A549 (cell line): ENCODE data around the gene ZBTB16. TPM values are rescaled to one million over a fixed set of nuclear protein-coding genes. Genes with fewer than 3 reads are reported as not detected.

Experiments used
- ATAC-seq, 2 experiments: fragments of 200-7000 bp in 1 of 2; fragments of >200 bp in 1 of 2; cut with Nextera tagmentation in 1 of 2; cut with Tn5 transposase in 1 of 2; 3 replicates each; pipeline versions ENCODE4 v1.8.0 to v1.9.1; 2018 to 2020; ENCODE audit warnings: mild to moderate bottlenecking in 1 of 2, moderate library complexity in 1 of 2
- CTCF ChIA-PET: fragments of 300-600 bp; sonication (Branson Sonifier 250); formaldehyde crosslinking; extraction: SDS; loops from one replicate; lab custom pipeline; 2021; ENCODE audit warnings: antibody characterized with exemption, inconsistent platforms; lab: Yijun Ruan, JAX
- POLR2A ChIA-PET: fragments of 350-600 bp; formaldehyde crosslinking; extraction: SDS; loops from one replicate; lab custom pipeline; 2021; ENCODE audit warnings: antibody characterized with exemption, inconsistent platforms; lab: Yijun Ruan, JAX
- DNase-seq, 2 experiments: peaks; one replicate each; pipeline versions ENCODE4 v3.0.0 to v3.0.0-alpha.2; 2011 to 2016; ENCODE audit warnings: low read depth in 1 of 2, low spot score in 1 of 2
- FAIRE-seq: peaks from 2 replicates; lab custom pipeline; 2011; peaks lifted over from hg19 to GRCh38; lab: Jason Lieb, UNC
- H3K27ac ChIP-seq, 2 experiments: fragments of >200 bp; sonication (Bioruptor Twin); formaldehyde crosslinking; 3 replicates each; pipeline ENCODE4 v1.5.1; 2016 to 2017
- H3K4me1 ChIP-seq: fragments of >200 bp; sonication (Bioruptor Twin); formaldehyde crosslinking; 3 replicates; pipeline ENCODE4 v1.6.1; 2016
- H3K4me2 ChIP-seq: fragments of >200 bp; sonication (Bioruptor Twin); formaldehyde crosslinking; 3 replicates; pipeline ENCODE4 v1.6.1; 2016
- H3K4me3 ChIP-seq: fragments of >200 bp; sonication (Bioruptor Twin); formaldehyde crosslinking; 3 replicates; pipeline ENCODE4 v1.5.1; 2016
- H3K9me3 ChIP-seq: fragments of >200 bp; sonication (Bioruptor Twin); formaldehyde crosslinking; 3 replicates; pipeline ENCODE4 v1.6.1; 2016
- ATOH8 ChIP-seq: fragments of 250-450 bp; sonication (Bioruptor Pico); IDR thresholded peaks from 2 replicates; pipeline ENCODE4 v1.5.0; 2020; ENCODE audit warnings: low read depth, mild to moderate bottlenecking, moderate library complexity
- CEBPB ChIP-seq, 2 experiments: fragments of >200 bp in 1 of 2; sonication (Bioruptor Twin) in 1 of 2; formaldehyde crosslinking in 1 of 2; IDR thresholded peaks; 2 replicates each; pipeline ENCODE4 v1.6.1; 2012 to 2016
- ESRRA ChIP-seq: fragments of 150-350 bp; IDR thresholded peaks from 2 replicates; pipeline ENCODE4 v1.6.1; 2014; ENCODE audit warnings: mild to moderate bottlenecking, low read length, borderline replicate concordance
- FOSB ChIP-seq: fragments of 250-450 bp; sonication (Bioruptor Pico); IDR thresholded peaks from 2 replicates; pipeline ENCODE4 v1.5.0; 2020; ENCODE audit warnings: mild to moderate bottlenecking, moderate library complexity
- HOXB13 ChIP-seq: fragments of 250-450 bp; sonication (Bioruptor Pico); IDR thresholded peaks from 2 replicates; pipeline ENCODE4 v1.5.0; 2020; ENCODE audit warnings: low read depth, mild to moderate bottlenecking, moderate library complexity
- KDM1A ChIP-seq: fragments of 200-600 bp; sonication (generic); IDR thresholded peaks from 2 replicates; pipeline ENCODE4 v1.6.1; 2016; ENCODE audit warnings: low read depth, mild to moderate bottlenecking
- KDM5A ChIP-seq: fragments of 200-600 bp; sonication (generic); IDR thresholded peaks from 2 replicates; pipeline ENCODE4 v1.6.1; 2016; ENCODE audit warnings: antibody characterized with exemption, mild to moderate bottlenecking
- PBX3 ChIP-seq: IDR thresholded peaks from 2 replicates; pipeline ENCODE4 v1.6.1; 2012
- PHF8 ChIP-seq: fragments of 200-600 bp; sonication (generic); IDR thresholded peaks from 2 replicates; pipeline ENCODE4 v1.6.1; 2016; ENCODE audit warnings: low read depth, mild to moderate bottlenecking, antibody characterized with exemption, moderate library complexity, borderline replicate concordance
- POLR2A ChIP-seq: IDR thresholded peaks from 2 replicates; pipeline ENCODE4 v1.6.1; 2012; ENCODE audit warnings: mild to moderate bottlenecking, low read length
- RCOR1 ChIP-seq: fragments of 150-350 bp; IDR thresholded peaks from 2 replicates; pipeline ENCODE4 v1.6.1; 2014; ENCODE audit warnings: antibody characterized with exemption, low read length, low read depth
- RNF2 ChIP-seq: fragments of 200-600 bp; sonication (generic); IDR thresholded peaks from 2 replicates; pipeline ENCODE4 v1.6.1; 2016; ENCODE audit warnings: low read depth, mild to moderate bottlenecking, antibody characterized with exemption, moderate library complexity, borderline replicate concordance
- TFCP2L1 ChIP-seq: fragments of 250-450 bp; sonication (Bioruptor Pico); IDR thresholded peaks from 2 replicates; pipeline ENCODE4 v1.5.0; 2021; ENCODE audit warnings: mild to moderate bottlenecking
- WGBS: methylation state at CpG from one replicate; pipeline ENCODE4 v1.1.6; 2017; ENCODE audit errors: missing lambda C conversion rate; 5-methylcytosine and 5-hydroxymethylcytosine counted together
- polyA plus RNA-seq, 4 experiments: library from polyadenylated mRNA; depleted of rRNA in 3 of 4; stranded (reverse); fragments of >200 nt; fragmentation: RNase III in 1 of 4; extraction: RNeasy Plus Mini Kit Qiagen cat#74134 plus additional on column Dnase treatment in 1 of 4; gene quantifications; 2 replicates in 3 of 4; 3 replicates in 1 of 4; pipeline ENCODE4 v1.2.3, GENCODE V29; 2011 to 2017
- TF ChIP-seq, protein P1 (sequence below): IDR thresholded peaks from 2 replicates; pipeline ENCODE4 v1.6.1; 2012; ENCODE audit warnings: low read depth, borderline replicate concordance
- TF ChIP-seq, protein P2 (sequence below): fragments of >200 bp; sonication (Bioruptor Twin); formaldehyde crosslinking; IDR thresholded peaks from 3 replicates; pipeline ENCODE4 v1.6.1; 2016
- TF ChIP-seq, protein P3 (sequence below): fragments of 200-600 bp; sonication (generic); IDR thresholded peaks from 2 replicates; pipeline ENCODE4 v1.6.1; 2016; ENCODE audit warnings: antibody characterized with exemption, mild to moderate bottlenecking, moderate library complexity

ZBTB16 gene
- polyA plus RNA-seq, 2 of the 4 experiments (the other 2 are of a cell fraction), result not detected

DNA sequence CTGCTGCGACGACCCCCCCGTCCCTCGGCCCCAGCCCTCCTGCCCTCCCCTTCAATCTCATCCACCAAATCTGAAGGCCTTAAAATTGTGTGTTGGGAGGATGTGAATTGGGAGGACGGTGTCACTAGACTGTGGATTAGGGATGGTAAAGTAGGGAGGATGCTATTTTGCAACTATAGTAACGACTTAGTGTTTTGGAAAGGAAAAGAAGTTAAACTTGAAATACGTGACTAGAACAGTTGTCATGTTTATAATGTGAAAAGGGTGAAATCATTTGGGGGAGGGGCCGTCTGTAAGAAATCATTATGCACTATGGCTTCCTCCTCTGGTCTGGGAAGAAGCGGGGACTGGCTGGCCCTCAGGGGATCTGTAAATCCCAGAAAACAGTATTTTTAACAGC, 193.3 kb downstream of the ZBTB16 start (continued):
- no peak for TF ChIP-seq FOSB (CRISPR knock-in tag)
- TF ChIP-seq RNF2, result no peak
- TF ChIP-seq TFCP2L1, result no peak

DNA sequence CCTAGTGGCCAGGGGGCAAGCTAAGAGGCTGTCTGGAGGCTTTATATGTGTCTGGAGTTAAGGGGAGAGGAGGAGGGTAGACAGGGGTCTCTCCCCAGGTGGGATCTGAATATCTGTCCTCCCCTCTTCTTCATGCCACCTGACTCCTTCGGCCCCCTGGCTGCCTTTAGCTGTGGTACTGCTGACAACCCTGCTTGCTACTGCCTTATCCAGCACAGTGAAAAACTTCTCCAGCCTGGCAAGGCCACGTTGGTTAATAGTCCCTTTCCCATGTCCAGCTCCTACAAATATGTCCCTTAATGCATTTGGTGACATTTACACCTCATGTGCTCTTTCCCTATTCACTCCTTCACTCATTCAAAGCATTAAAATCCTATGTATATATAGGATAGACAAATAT, 194.3 kb downstream of the ZBTB16 start:
- no peak for TF ChIP-seq RCOR1
- TF ChIP-seq, protein P1, sequence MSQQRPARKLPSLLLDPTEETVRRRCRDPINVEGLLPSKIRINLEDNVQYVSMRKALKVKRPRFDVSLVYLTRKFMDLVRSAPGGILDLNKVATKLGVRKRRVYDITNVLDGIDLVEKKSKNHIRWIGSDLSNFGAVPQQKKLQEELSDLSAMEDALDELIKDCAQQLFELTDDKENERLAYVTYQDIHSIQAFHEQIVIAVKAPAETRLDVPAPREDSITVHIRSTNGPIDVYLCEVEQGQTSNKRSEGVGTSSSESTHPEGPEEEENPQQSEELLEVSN, result no peak
- TF ChIP-seq CEBPB (IDR thresholded peaks at IDR 0.05), result no peak
- no peak for TF ChIP-seq ESRRA
- no peak for TF ChIP-seq KDM1A
- TF ChIP-seq HOXB13, result no peak
- TF ChIP-seq, protein P2, sequence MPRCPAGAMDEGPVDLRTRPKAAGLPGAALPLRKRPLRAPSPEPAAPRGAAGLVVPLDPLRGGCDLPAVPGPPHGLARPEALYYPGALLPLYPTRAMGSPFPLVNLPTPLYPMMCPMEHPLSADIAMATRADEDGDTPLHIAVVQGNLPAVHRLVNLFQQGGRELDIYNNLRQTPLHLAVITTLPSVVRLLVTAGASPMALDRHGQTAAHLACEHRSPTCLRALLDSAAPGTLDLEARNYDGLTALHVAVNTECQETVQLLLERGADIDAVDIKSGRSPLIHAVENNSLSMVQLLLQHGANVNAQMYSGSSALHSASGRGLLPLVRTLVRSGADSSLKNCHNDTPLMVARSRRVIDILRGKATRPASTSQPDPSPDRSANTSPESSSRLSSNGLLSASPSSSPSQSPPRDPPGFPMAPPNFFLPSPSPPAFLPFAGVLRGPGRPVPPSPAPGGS, result no peak
- TF ChIP-seq POLR2A, result no peak
- TF ChIP-seq KDM5A, result no peak
- H3K4me2 ChIP-seq, result no peak overlapping the region
- CTCF ChIA-PET, result interaction anchor here (1.0 kb wide), 1 partner anchor 218 kb away, joined by 4 read pairs; no protein-coding TSS in a partner anchor
- POLR2A ChIA-PET, result no interaction called here
- 17% methylated on average over 2 of the region's 2 CpGs for WGBS
- no peaks in the 10 kb centered on the region for H3K9me3 ChIP-seq
- H3K4me3 ChIP-seq, result no peak overlapping the region
- H3K4me1 ChIP-seq, result no peaks in the 10 kb centered on the region
- DNase-seq (no peak), ATAC-seq (no peak), FAIRE-seq (no peak)
- H3K27ac ChIP-seq, result no peak overlapping the region

GRCh38 chr11:114254571-114255146, 195.1 kb downstream of the ZBTB16 start:
- ATAC-seq (no peak), DNase-seq (no peak), FAIRE-seq (no peak)
- no peaks in the 10 kb centered on the region for H3K9me3 ChIP-seq
- TF ChIP-seq, protein P2, result no peak
- no peak for TF ChIP-seq ATOH8 (CRISPR knock-in tag)
- TF ChIP-seq, protein P3, sequence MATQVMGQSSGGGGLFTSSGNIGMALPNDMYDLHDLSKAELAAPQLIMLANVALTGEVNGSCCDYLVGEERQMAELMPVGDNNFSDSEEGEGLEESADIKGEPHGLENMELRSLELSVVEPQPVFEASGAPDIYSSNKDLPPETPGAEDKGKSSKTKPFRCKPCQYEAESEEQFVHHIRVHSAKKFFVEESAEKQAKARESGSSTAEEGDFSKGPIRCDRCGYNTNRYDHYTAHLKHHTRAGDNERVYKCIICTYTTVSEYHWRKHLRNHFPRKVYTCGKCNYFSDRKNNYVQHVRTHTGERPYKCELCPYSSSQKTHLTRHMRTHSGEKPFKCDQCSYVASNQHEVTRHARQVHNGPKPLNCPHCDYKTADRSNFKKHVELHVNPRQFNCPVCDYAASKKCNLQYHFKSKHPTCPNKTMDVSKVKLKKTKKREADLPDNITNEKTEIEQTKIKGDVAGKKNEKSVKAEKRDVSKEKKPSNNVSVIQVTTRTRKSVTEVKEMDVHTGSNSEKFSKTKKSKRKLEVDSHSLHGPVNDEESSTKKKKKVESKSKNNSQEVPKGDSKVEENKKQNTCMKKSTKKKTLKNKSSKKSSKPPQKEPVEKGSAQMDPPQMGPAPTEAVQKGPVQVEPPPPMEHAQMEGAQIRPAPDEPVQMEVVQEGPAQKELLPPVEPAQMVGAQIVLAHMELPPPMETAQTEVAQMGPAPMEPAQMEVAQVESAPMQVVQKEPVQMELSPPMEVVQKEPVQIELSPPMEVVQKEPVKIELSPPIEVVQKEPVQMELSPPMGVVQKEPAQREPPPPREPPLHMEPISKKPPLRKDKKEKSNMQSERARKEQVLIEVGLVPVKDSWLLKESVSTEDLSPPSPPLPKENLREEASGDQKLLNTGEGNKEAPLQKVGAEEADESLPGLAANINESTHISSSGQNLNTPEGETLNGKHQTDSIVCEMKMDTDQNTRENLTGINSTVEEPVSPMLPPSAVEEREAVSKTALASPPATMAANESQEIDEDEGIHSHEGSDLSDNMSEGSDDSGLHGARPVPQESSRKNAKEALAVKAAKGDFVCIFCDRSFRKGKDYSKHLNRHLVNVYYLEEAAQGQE, result no peak
- TF ChIP-seq PBX3, result no peak
- no peak for TF ChIP-seq PHF8
- no peak for TF ChIP-seq RCOR1
- 79% methylated on average over 14 of the region's 14 CpGs for WGBS
- no peak overlapping the region for H3K4me2 ChIP-seq
- H3K27ac ChIP-seq, result no peak overlapping the region
- ChIA-PET CTCF (no interaction called here), POLR2A (no interaction called here)
- no peaks in the 10 kb centered on the region for H3K4me1 ChIP-seq
- no peak overlapping the region for H3K4me3 ChIP-seq
